Progenitor cell of endocrine pancreas (in vitro differentiated cells): Measurements from ENCODE around the gene MRAS. TPM values are rescaled to one million over a fixed set of nuclear protein-coding genes. Genes with fewer than 3 reads are reported as not detected.
"Not testable (repeated sequence)": the region's sequence is repeated elsewhere in the genome, so short reads cannot be mapped to it uniquely, and the experiment has no call there.

ENCODE experiments used
- DNase-seq: peaks from one replicate; pipeline ENCODE4 v3.0.0; 2021; ENCODE audit warnings: low spot score; ENCODE audit not compliant: unreplicated experiment
- H3K27ac Mint-ChIP-seq: 2 replicates; pipeline ENCODE4 v1.8.0; 2021; ENCODE audit warnings: mild to moderate bottlenecking, moderate library complexity, mixed read lengths
- H3K27me3 Mint-ChIP-seq: 2 replicates; pipeline ENCODE4 v1.8.0; 2021; ENCODE audit warnings: mixed read lengths
- H3K36me3 Mint-ChIP-seq: 2 replicates; pipeline ENCODE4 v1.8.0; 2022; ENCODE audit warnings: mixed read lengths; ENCODE audit not compliant: insufficient read depth
- H3K4me1 Mint-ChIP-seq: 2 replicates; pipeline ENCODE4 v1.8.0; 2021; ENCODE audit warnings: low read depth, mixed read lengths
- H3K4me3 Mint-ChIP-seq: 2 replicates; pipeline ENCODE4 v1.8.0; 2021; ENCODE audit warnings: low read depth, mild to moderate bottlenecking, moderate library complexity, mixed read lengths
- H3K9me3 Mint-ChIP-seq: 2 replicates; pipeline ENCODE4 v1.8.0; 2021; ENCODE audit warnings: low read depth, mixed read lengths
- CTCF ChIP-seq: fragments of 200-600 bp; sonication (generic); IDR thresholded peaks from one replicate; pipeline ENCODE4 v1.5.0; 2021; ENCODE audit warnings: antibody characterized with exemption, mild to moderate bottlenecking; ENCODE audit not compliant: unreplicated experiment
- total RNA-seq: library from RNA; stranded (reverse); gene quantifications from 2 replicates; pipeline ENCODE4 v1.2.1, GENCODE V29; 2021

Gene MRAS
- total RNA-seq, 1 donor from 2014 or later: 27.7 TPM

- H3K4me1 Mint-ChIP-seq: no peaks in the 10 kb centered on the region
- TF ChIP-seq CTCF: no peak
- no peak overlapping the region for H3K27ac Mint-ChIP-seq
- H3K36me3 Mint-ChIP-seq: no peaks in the 10 kb centered on the region
- DNase-seq: no peak
- H3K4me3 Mint-ChIP-seq: no peak overlapping the region
- peaks cover 17% of the 10 kb centered on the region for H3K27me3 Mint-ChIP-seq
- H3K9me3 Mint-ChIP-seq: no peaks in the 10 kb centered on the region
These were observed 64.6 kb downstream of the MRAS start for GRCh38 chr3:138412821-138413551.

- DNase-seq, H3K4me1 Mint-ChIP-seq, H3K36me3 Mint-ChIP-seq, H3K4me3 Mint-ChIP-seq, H3K27ac Mint-ChIP-seq, H3K9me3 Mint-ChIP-seq, H3K27me3 Mint-ChIP-seq: not testable (repeated sequence)
These were observed 67.9 kb downstream of the MRAS start for GRCh38 chr3:138416236-138416635.

- H3K27ac Mint-ChIP-seq: no peak overlapping the region
- peak; percentile 70 for DNase-seq
- peaks cover 3% of the 10 kb centered on the region for H3K9me3 Mint-ChIP-seq
- peak; percentile 98 for TF ChIP-seq CTCF
- H3K4me3 Mint-ChIP-seq: no peak overlapping the region
- peaks cover 5% of the 10 kb centered on the region for H3K27me3 Mint-ChIP-seq
- H3K36me3 Mint-ChIP-seq: no peaks in the 10 kb centered on the region
- H3K4me1 Mint-ChIP-seq: no peaks in the 10 kb centered on the region
These were observed 69.2 kb downstream of the MRAS start for GRCh38 chr3:138417559-138417982.

GRCh38 chr3:138418601-138419206 is 70.3 kb downstream of the MRAS start:
- no peak for TF ChIP-seq CTCF
- Mint-ChIP-seq H3K27ac (no peak overlapping the region), H3K4me3 (no peak overlapping the region), H3K4me1 (no peaks in the 10 kb centered on the region), H3K9me3 (peaks cover 3% of the 10 kb centered on the region), H3K36me3 (no peaks in the 10 kb centered on the region), H3K27me3 (peaks cover 5% of the 10 kb centered on the region)
- no peak for DNase-seq

GRCh38 chr3:138423316-138423715 is 74.9 kb downstream of the MRAS start:
- Mint-ChIP-seq H3K27me3 (no peaks in the 10 kb centered on the region), H3K9me3 (peaks cover 3% of the 10 kb centered on the region), H3K4me3 (no peak overlapping the region), H3K36me3 (no peaks in the 10 kb centered on the region), H3K4me1 (no peaks in the 10 kb centered on the region), H3K27ac (no peak overlapping the region)
- TF ChIP-seq CTCF: no peak
- DNase-seq: no peak

- Mint-ChIP-seq H3K27me3 (no peaks in the 10 kb centered on the region), H3K4me1 (no peaks in the 10 kb centered on the region), H3K9me3 (peaks cover 3% of the 10 kb centered on the region), H3K4me3 (no peak overlapping the region), H3K27ac (no peak overlapping the region), H3K36me3 (no peaks in the 10 kb centered on the region)
- DNase-seq: no peak
- no peak for TF ChIP-seq CTCF
These were observed 75.9 kb downstream of the MRAS start for GRCh38 chr3:138424323-138424722.
